DOHH2 (cell line): ENCODE measurements around the gene GJC1.

Source experiments
- EZH2phosphoT487 ChIP-seq: fragments of 200-600 bp; sonication (generic); IDR thresholded peaks from 2 replicates; pipeline ENCODE4 v1.6.1; 2017; ENCODE audit warnings: borderline replicate concordance, mild to moderate bottlenecking, antibody characterized with exemption, low read length, moderate library complexity, mixed read lengths
- TF ChIP-seq, protein P1 (sequence below): fragments of 200-600 bp; sonication (generic); IDR thresholded peaks from one replicate; pipeline ENCODE4 v1.5.1; 2014; ENCODE audit warnings: antibody characterized with exemption, mild to moderate bottlenecking, low read depth, low read length; ENCODE audit not compliant: poor library complexity, severe bottlenecking

DNA sequence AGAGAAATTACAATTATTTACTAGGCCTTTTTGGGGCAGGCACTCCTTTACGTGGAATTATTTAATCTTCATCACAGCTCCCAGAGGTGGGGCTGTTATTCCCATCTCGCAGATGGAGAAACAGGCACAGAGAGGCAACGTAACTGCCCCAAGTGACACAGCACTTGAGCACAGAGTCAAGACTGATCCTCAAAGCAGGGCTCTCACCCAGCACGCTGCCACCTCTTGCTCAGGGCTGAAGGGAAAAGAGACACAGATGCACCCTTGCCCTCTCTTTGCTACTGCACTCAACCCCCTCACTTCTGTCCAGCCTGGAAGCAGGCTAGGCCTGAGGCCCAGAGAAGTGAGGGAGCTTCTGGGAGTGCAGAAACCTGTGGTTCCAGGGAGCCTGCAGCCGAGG lies 66.9 kb downstream of the GJC1 start:
- TF ChIP-seq, protein P1, sequence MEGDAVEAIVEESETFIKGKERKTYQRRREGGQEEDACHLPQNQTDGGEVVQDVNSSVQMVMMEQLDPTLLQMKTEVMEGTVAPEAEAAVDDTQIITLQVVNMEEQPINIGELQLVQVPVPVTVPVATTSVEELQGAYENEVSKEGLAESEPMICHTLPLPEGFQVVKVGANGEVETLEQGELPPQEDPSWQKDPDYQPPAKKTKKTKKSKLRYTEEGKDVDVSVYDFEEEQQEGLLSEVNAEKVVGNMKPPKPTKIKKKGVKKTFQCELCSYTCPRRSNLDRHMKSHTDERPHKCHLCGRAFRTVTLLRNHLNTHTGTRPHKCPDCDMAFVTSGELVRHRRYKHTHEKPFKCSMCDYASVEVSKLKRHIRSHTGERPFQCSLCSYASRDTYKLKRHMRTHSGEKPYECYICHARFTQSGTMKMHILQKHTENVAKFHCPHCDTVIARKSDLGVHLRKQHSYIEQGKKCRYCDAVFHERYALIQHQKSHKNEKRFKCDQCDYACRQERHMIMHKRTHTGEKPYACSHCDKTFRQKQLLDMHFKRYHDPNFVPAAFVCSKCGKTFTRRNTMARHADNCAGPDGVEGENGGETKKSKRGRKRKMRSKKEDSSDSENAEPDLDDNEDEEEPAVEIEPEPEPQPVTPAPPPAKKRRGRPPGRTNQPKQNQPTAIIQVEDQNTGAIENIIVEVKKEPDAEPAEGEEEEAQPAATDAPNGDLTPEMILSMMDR = no peak
- TF ChIP-seq EZH2phosphoT487 = no peak
